HepG2 (cell line): ENCODE results near the gene LRRC15.

Experiments
- EZH2 ChIP-seq: conservative IDR thresholded peaks from 2 replicates; pipeline ENCODE4 v1.6.1; 2012; ENCODE audit warnings: mild to moderate bottlenecking, low read depth, low read length, moderate library complexity
- FOXM1 ChIP-seq: sonication (generic); formaldehyde crosslinking; IDR thresholded peaks from 2 replicates; pipeline ENCODE4 v1.5.0; 2020; ENCODE audit warnings: missing genetic modification reagents
- HNRNPH1 ChIP-seq: fragments of 200-400 bp; formaldehyde crosslinking; optimal IDR thresholded peaks from 2 replicates; pipeline ENCODE3; 2017; ENCODE audit warnings: mild to moderate bottlenecking, low read depth, low read length
- MAFK ChIP-seq, 2 experiments: IDR thresholded peaks in 1 of 2; conservative IDR thresholded peaks in 1 of 2; 2 replicates each; pipeline ENCODE4 v1.6.1; 2011; ENCODE audit warnings: improper control_type of control experiment in 2 of 2, low read length in 2 of 2
- SNRNP70 ChIP-seq: fragments of 200-400 bp; formaldehyde crosslinking; IDR thresholded peaks from 2 replicates; pipeline ENCODE4 v1.6.1; 2017; ENCODE audit warnings: mild to moderate bottlenecking, low read depth, low read length, moderate library complexity
- XRCC5 ChIP-seq: fragments of 200-400 bp; formaldehyde crosslinking; optimal IDR thresholded peaks from 2 replicates; pipeline ENCODE3; 2017; ENCODE audit warnings: mild to moderate bottlenecking, low read length
- ZNF138 ChIP-seq: sonication (generic); formaldehyde crosslinking; IDR thresholded peaks from 2 replicates; pipeline ENCODE4 v1.5.0; 2020; ENCODE audit warnings: mild to moderate bottlenecking, low read depth, missing genetic modification reagents
- ZNF235 ChIP-seq: sonication (generic); formaldehyde crosslinking; IDR thresholded peaks from 2 replicates; pipeline ENCODE4 v1.8.1; 2023; ENCODE audit warnings: mild to moderate bottlenecking, missing genetic modification reagents, borderline replicate concordance
- ZNF274 ChIP-seq: sonication (generic); formaldehyde crosslinking; IDR thresholded peaks from 2 replicates; pipeline ENCODE4 v1.5.1; 2020; ENCODE audit warnings: mild to moderate bottlenecking, missing genetic modification reagents
- ZNF496 ChIP-seq: sonication (generic); formaldehyde crosslinking; IDR thresholded peaks from 2 replicates; pipeline ENCODE4 v1.8.1; 2023; ENCODE audit warnings: mild to moderate bottlenecking, moderate library complexity, missing genetic modification reagents; ENCODE audit not compliant: insufficient replicate concordance
- ZNF780A ChIP-seq: sonication (generic); formaldehyde crosslinking; IDR thresholded peaks from 2 replicates; pipeline ENCODE4 v1.8.0; 2022; ENCODE audit warnings: mild to moderate bottlenecking, missing genetic modification reagents, moderate library complexity
- TF ChIP-seq, protein P1 (sequence below): sonication (generic); formaldehyde crosslinking; IDR thresholded peaks from 2 replicates; pipeline ENCODE4 v1.5.0; 2020; ENCODE audit warnings: mild to moderate bottlenecking, missing genetic modification reagents, moderate library complexity
- TF ChIP-seq, protein P2 (sequence below): sonication (generic); formaldehyde crosslinking; IDR thresholded peaks from 2 replicates; pipeline ENCODE4 v1.8.0; 2022; ENCODE audit warnings: missing genetic modification reagents, mild to moderate bottlenecking, moderate library complexity, borderline replicate concordance
- TF ChIP-seq, protein P3 (sequence below): sonication (generic); formaldehyde crosslinking; IDR thresholded peaks from 2 replicates; pipeline ENCODE4 v1.4.0; 2020; ENCODE audit warnings: low read depth, mild to moderate bottlenecking, missing genetic modification reagents

DNA sequence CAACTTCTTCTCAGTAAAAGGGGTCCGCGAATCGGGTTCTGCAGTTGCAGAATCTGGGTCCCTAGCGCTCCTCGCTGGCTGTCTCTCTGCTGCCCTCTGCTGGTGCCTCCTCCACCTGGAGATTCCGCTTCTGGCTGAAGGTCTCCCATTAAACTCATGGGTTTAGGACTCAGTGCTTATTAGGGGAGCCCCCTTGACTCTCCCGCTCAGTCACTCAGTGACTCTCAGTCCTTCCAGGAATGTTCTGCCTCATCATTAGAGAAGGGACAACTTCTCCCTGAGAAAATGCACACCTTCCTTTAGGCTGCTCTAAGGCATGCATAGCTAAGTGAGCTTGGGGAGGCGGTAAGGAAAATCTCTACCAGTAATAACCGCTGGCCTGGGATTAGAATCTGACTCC is 25.5 kb downstream of the LRRC15 start:
- no peak for TF ChIP-seq HNRNPH1
- TF ChIP-seq MAFK (conservative IDR thresholded peaks at IDR 0.05 in 1 of 2, IDR thresholded peaks at IDR 0.05 in 1 of 2; ENCODE audit: low read length in 2 of 2): no peak
- no peak for TF ChIP-seq ZNF780A
- no peak for TF ChIP-seq ZNF235 (CRISPR knock-in tag)
- no peak for TF ChIP-seq SNRNP70
- TF ChIP-seq ZNF274 (CRISPR knock-in tag): no peak
- no peak for TF ChIP-seq FOXM1 (CRISPR knock-in tag)
- TF ChIP-seq, protein P1, sequence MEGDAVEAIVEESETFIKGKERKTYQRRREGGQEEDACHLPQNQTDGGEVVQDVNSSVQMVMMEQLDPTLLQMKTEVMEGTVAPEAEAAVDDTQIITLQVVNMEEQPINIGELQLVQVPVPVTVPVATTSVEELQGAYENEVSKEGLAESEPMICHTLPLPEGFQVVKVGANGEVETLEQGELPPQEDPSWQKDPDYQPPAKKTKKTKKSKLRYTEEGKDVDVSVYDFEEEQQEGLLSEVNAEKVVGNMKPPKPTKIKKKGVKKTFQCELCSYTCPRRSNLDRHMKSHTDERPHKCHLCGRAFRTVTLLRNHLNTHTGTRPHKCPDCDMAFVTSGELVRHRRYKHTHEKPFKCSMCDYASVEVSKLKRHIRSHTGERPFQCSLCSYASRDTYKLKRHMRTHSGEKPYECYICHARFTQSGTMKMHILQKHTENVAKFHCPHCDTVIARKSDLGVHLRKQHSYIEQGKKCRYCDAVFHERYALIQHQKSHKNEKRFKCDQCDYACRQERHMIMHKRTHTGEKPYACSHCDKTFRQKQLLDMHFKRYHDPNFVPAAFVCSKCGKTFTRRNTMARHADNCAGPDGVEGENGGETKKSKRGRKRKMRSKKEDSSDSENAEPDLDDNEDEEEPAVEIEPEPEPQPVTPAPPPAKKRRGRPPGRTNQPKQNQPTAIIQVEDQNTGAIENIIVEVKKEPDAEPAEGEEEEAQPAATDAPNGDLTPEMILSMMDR: peak; percentile 81
- TF ChIP-seq ZNF496 (CRISPR knock-in tag): no peak
- TF ChIP-seq EZH2: no peak
- TF ChIP-seq ZNF138: no peak
- TF ChIP-seq XRCC5: peak; percentile 82
- TF ChIP-seq, protein P2, sequence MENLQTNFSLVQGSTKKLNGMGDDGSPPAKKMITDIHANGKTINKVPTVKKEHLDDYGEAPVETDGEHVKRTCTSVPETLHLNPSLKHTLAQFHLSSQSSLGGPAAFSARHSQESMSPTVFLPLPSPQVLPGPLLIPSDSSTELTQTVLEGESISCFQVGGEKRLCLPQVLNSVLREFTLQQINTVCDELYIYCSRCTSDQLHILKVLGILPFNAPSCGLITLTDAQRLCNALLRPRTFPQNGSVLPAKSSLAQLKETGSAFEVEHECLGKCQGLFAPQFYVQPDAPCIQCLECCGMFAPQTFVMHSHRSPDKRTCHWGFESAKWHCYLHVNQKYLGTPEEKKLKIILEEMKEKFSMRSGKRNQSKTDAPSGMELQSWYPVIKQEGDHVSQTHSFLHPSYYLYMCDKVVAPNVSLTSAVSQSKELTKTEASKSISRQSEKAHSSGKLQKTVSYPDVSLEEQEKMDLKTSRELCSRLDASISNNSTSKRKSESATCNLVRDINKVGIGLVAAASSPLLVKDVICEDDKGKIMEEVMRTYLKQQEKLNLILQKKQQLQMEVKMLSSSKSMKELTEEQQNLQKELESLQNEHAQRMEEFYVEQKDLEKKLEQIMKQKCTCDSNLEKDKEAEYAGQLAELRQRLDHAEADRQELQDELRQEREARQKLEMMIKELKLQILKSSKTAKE: no peak
- TF ChIP-seq, protein P3, sequence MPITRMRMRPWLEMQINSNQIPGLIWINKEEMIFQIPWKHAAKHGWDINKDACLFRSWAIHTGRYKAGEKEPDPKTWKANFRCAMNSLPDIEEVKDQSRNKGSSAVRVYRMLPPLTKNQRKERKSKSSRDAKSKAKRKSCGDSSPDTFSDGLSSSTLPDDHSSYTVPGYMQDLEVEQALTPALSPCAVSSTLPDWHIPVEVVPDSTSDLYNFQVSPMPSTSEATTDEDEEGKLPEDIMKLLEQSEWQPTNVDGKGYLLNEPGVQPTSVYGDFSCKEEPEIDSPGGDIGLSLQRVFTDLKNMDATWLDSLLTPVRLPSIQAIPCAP (CRISPR knock-in tag): no peak
